GM23338 (cell line): Measurements from ENCODE around the gene ACBD4.

ENCODE experiments used
- CREB1 ChIP-seq: fragments of 250-450 bp; sonication (Bioruptor Pico); IDR thresholded peaks from 2 replicates; pipeline ENCODE4 v1.5.0; 2020; ENCODE audit warnings: low read depth, mild to moderate bottlenecking, moderate library complexity
- CTCF ChIP-seq, 2 experiments: fragments of 200-600 bp in 1 of 2; sonication (generic) in 1 of 2; conservative IDR thresholded peaks; 2 replicates each; pipeline versions ENCODE4 v1.5.1 to v1.6.1; 2016 to 2017; ENCODE audit warnings: antibody characterized with exemption in 2 of 2, low read depth in 2 of 2, mild to moderate bottlenecking in 2 of 2, moderate library complexity in 1 of 2
- ETS1 ChIP-seq: IDR thresholded peaks from 2 replicates; pipeline ENCODE4 v1.6.1; 2016; ENCODE audit warnings: antibody characterized with exemption
- EZH2 ChIP-seq: fragments of 200-600 bp; sonication (generic); IDR thresholded peaks from one replicate; pipeline ENCODE4 v1.8.0; 2017; ENCODE audit warnings: antibody characterized with exemption, mild to moderate bottlenecking, low read depth; ENCODE audit not compliant: unreplicated experiment
- EZH2phosphoT487 ChIP-seq: fragments of 200-600 bp; sonication (generic); IDR thresholded peaks from one replicate; pipeline ENCODE4 v1.8.1; 2018; ENCODE audit warnings: antibody characterized with exemption; ENCODE audit not compliant: unreplicated experiment
- JUNB ChIP-seq: IDR thresholded peaks from one replicate; pipeline ENCODE4 v1.6.1; 2016; ENCODE audit warnings: antibody characterized with exemption; ENCODE audit not compliant: unreplicated experiment
- POLR2AphosphoS5 ChIP-seq: IDR thresholded peaks from 2 replicates; pipeline ENCODE4 v1.6.1; 2016; ENCODE audit warnings: antibody characterized with exemption, low read depth
- REST ChIP-seq: IDR thresholded peaks from one replicate; pipeline ENCODE4 v1.6.1; 2018; ENCODE audit warnings: antibody characterized with exemption; ENCODE audit not compliant: unreplicated experiment
- STAT1 ChIP-seq: IDR thresholded peaks from one replicate; pipeline ENCODE4 v1.6.1; 2016; ENCODE audit warnings: antibody characterized with exemption; ENCODE audit not compliant: unreplicated experiment
- ZNF114 ChIP-seq: fragments of 250-450 bp; sonication (Bioruptor Pico); IDR thresholded peaks from 2 replicates; pipeline ENCODE4 v1.5.0; 2020; ENCODE audit warnings: mild to moderate bottlenecking, moderate library complexity
- ZNF331 ChIP-seq: fragments of 250-450 bp; sonication (Bioruptor Pico); IDR thresholded peaks from 2 replicates; pipeline ENCODE4 v1.5.0; 2020; ENCODE audit warnings: low read depth, mild to moderate bottlenecking, moderate library complexity

GRCh38 chr17:45106582-45106981, 28.9 kb upstream of the ACBD4 start:
- TF ChIP-seq JUNB (no peak), CTCF (conservative IDR thresholded peaks at IDR 0.05; ENCODE audit: low read depth in 2 of 2) (no peak), STAT1 (no peak), REST (no peak), EZH2 (no peak), ZNF331 (no peak), POLR2AphosphoS5 (no peak), CREB1 (CRISPR knock-in tag) (no peak), EZH2phosphoT487 (no peak), ZNF114 (no peak), ETS1 (no peak)
